HG03103 (cell line): ENCODE results near the gene DLX3.

Source experiments
- ATAC-seq: cut with Tn5 transposase; IDR thresholded peaks from one replicate; pipeline ENCODE4 v1.9.1; 2021; ENCODE audit warnings: low read depth; ENCODE audit not compliant: unreplicated experiment

The DLX3 gene

DNA sequence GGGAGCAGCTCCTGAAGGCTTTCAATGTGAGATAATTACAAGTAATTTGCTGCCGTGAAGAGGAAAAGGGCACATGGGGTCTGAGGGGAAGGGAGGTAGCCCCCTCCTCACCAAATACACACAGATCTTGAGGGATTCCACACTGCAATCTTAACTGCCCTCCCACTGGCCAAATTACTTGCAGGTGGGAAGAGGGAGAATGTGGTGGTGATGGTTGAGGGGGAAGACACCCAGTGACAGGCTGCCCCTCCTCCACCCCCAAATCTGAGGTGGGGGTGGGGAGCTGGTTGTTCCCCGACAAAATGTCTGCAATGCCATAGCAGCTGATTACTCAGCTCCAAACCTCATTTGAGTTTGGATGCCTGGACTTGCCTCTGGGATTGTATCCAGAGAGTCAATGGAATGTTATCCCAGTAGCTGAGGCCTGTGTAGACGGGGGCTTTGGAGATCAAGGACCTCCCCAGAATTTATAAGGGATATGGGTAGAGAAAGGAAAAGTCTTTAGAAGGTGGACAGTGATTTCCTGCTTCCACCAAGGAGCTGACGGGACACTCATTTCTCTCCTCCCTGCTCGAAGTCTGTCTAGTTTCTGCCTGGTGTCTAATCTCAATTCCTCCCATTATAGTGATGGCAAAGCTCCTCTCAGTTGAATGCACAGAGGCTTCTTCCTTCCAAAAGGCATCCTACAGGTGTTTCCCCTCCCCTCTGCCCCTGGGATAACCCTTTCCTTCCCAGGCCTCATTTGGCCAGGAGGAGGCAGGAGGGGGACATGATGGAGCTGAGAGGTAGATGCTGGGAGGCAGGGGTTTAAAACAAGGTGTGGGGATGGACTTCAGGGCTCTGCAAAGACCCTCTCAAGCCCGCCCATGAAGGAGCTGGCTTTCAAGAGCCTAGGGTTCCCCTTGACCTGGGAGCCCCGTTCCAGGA lies 17.3 kb downstream of the DLX3 start:
- no peak for ATAC-seq

DNA sequence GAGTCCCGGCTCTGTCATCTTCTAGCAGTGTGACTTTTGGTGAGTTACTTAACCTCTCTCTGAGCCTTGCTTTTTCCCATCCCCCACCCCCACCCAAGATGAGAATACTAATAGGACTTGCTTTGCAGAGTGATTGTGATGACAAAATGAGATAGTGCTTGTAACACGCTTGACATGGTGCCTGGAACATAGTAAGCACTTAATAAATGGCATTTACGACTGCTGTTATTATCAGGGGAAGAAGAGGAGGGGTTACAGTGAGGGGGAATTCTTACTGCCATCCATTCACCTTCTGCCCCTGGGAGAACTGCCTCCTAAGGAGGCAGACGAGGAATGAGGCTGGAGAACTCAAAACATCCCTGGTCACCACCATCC lies 18.2 kb downstream of the DLX3 start:
- ATAC-seq, result no peak

DNA sequence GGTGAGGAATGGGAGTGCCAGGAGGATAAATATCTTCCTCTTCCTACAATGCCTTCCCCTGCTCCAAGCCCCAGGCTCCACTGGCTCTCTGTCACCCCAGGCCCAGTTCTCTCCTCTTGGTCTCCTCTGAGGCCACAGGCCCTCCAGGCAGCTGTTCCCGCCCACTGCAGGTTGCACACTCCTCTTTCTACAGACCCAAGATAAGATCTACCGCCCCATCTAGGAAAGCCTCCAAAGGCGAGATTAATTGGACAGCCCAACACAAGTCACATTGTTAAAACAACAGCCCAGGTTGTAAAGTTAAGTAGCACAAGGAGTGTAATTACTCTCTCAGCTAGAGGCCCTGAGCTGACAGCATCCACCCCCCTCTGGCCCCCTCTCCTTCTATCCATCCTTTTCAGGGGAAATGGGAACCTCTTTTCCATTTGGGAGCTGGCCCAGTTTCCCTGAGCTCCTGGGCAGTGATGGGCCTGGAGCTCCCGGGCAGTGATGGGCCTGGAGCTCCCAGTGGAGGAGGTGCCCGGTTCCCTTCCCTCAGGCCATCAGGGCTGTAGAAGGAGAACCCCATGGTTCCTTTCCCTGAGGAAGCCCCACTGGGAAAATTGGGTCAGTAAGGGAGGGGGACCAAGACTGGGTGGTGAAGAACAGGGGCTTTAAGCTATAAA lies 18.7 kb downstream of the DLX3 start:
- ATAC-seq, result no peak

DNA sequence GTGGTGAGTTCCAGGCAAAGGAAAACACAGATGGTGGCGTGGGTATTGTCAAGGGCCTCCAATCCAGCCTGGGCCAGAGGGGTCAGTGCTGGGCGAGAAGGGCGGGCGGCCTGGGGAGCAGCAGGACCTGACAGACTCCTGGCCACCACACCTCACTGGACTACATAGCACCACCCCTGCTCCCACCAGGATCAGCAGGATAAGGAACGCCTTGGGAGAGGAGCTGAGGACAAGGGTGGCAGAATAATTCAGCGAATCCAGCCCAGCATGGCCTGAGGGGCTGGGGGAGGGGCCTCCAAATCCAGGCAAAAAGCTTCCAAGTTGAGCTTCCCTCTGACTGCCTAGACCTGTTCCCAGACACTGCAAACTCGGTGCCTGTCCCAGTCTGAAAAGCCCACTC lies 19.5 kb downstream of the DLX3 start:
- no peak for ATAC-seq

DNA sequence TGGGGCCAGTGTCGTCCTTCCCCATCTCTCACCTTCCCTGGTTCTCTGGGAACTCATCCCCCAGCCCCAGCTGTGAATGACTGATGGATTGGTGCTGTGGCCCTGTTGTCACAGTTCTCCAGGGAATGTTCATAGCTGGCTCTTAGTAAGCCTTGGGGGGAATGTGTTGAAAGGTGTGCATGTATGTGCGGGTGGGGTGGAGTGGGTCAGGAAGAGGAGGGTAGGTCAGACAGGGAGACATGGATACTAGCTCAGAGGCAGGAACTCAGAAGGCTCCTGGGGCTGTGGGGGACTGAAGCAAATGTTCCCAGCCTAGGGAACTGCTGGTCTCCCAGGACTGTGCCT lies 21.8 kb downstream of the DLX3 start:
- ATAC-seq, result no peak

DNA sequence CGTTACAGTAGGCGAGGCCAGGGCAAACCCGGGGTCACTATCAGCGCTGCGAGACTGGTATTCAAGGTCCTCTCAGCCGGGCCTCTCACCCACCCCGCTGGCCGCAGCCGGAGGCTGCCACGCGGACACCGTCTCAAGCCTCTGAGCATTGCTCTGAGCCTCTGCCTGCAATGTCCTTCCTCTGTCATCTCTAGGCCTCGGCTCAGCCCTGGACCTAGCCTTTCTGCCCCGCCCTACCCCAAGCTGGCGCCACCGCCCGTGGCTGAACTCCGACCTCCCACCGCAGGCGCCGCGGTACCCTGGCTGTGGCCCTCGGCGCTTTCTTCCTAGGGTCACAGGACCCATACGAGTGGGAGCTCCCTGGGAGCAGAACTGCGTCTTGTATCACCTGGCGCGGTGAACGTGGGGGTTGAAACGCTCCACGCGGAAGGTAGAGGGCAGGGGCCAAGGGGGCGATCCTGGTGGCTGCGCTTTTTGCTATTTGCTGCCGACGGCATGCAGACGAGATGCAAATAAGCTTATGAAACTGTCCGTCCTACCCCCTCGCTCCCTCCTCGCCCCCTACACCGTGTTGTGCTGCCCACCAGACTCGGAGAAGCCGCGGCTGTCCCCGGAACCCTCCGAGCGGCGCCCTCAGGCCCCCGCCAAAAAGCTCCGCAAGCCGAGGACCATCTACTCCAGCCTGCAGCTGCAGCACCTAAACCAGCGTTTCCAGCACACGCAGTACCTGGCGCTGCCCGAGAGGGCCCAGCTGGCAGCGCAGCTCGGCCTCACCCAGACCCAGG lies 22.3 kb downstream of the DLX3 start:
- ATAC-seq, result no peak

DNA sequence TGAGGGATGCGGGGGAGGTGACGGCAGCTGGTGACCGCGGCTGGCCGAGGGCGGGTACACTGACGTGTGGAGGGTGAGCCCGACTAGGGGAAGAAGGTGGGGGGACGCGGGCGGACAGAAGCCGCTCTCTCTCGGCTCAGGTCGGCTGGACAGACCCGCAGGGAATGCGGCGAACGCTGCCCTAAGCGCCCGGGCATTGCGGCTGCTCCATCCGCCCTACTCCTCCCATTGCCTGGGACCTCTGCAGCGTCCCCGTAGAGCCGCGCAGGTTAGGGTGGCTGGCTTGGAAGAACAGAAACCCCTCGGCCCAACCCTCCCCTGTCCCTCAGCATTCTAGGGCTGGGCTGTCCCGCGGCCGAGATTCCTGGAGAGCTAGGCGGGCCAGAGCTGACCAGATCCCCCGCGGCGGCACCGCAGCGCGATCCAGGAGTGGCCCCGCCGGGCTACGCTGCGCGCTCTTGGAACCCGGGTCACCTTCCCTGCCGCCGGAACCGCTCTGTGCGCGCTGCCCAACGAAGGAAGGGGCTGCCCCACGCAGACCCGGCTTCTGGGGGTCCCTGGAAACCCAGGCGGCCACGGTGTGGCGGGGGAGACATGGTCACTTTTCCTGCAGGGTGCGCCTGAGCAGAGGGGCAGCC lies 23.1 kb downstream of the DLX3 start:
- ATAC-seq, result no peak

DNA sequence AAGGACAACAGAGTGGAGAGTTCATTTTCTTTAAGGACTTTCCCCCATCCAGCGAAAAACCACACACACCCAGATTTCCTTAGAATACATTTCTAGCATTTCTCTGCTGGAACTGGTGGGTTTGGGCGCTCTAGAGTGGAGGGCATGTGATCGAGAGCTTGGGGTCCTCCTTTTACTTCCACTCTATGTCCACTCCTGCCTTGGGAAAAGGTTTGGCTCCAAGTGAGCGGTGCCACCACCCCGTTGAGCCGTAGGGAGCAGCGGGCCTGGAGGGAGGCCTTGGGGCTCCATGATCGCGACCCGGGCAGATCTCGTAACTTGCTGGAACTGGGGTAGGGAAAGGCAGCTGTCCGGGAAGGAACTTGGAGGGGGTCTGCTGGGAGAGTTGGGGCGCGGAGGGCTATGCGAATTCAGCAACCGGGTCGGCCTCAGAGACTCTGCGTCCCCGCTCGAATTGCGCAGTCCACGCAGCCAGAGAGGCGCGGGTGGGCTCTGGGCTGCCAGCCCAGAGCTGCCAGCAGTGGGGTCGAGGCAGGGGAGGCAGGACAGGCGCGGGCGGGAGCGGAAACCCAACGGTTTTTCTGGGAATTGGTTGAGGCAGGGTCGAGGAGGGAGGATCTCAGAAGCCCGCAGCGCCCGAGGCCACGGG lies 23.7 kb downstream of the DLX3 start:
- no peak for ATAC-seq

DNA sequence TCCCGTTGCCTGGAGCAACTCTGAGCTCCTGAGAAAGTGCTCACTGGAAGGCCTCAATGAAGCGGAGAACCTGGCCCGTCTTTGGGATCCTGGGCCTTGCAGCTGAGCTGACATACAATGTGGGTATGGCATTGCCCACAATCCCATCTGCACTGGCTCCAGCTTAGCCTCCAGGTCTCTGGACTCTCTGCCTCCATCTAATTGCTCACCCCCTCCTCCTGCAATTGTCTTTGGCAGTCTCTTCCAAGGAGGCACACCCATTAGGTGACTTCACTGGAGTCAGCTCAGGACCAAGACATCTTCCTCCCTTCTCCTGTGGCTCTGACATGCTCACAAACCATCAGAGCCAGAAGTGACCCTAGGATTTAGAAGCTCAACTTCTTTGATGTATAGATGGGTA lies 24.5 kb downstream of the DLX3 start:
- ATAC-seq, result no peak

DNA sequence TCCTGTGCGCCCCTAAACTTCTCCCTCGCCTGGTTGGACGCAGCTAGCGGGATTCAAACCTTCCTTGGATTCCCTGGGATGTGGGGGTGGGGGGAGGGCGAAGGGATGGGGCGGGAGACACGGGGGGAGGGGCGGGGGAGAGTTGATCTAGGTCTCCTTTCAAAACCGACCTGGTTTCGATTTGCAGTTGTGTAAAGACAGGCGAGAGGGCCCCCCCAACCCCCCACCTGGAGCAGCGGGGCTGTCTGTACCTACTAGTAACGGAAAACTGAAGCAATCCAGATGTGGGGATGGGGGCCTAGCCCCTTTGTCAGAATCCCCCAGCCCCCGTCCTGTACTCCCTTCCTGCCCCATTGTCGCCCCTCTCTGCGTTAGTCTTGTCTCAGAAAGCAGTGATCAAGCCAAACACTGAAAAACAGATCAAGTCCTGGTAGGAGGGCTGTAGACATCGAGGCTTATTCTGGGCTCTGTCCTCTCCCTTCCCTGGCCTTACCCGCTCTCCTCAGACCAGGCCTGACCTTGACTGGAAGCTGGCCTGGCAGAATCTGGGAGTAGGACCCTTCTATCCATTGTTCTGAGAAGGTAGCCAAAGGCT lies 25.1 kb downstream of the DLX3 start:
- ATAC-seq, result no peak

DNA sequence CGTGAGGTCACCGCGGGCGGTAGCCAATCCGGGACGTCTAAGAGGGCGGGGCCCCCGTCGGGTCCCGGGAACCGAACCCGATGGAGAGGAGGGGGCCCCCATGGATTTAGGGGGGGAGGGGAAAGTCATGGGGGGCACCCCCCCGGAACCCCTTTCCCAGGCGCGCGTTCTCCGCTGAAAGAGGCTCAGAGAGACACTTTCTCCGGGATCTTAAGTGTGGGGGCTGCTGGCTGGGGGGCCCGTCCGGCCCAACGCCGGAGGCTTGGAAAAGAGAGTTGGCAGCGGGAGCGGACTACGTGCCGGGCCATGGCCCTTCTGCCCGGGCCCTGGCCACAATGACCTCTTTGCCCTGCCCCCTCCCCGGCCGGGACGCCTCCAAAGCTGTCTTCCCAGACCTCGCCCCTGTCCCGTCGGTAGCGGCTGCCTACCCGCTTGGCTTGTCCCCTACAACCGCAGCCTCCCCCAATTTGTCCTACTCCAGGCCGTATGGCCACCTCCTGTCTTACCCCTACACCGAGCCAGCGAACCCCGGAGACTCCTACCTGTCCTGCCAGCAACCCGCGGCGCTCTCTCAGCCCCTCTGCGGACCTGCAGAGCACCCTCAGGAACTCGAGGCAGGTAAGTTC lies 25.8 kb downstream of the DLX3 start, which contains the start of gene DLX4:
DLX4 (plus strand) TSS at position 57 of the 626 bp plus-strand sequence; CDS start at position 336, 279 bp downstream.
- no peak for ATAC-seq

DNA sequence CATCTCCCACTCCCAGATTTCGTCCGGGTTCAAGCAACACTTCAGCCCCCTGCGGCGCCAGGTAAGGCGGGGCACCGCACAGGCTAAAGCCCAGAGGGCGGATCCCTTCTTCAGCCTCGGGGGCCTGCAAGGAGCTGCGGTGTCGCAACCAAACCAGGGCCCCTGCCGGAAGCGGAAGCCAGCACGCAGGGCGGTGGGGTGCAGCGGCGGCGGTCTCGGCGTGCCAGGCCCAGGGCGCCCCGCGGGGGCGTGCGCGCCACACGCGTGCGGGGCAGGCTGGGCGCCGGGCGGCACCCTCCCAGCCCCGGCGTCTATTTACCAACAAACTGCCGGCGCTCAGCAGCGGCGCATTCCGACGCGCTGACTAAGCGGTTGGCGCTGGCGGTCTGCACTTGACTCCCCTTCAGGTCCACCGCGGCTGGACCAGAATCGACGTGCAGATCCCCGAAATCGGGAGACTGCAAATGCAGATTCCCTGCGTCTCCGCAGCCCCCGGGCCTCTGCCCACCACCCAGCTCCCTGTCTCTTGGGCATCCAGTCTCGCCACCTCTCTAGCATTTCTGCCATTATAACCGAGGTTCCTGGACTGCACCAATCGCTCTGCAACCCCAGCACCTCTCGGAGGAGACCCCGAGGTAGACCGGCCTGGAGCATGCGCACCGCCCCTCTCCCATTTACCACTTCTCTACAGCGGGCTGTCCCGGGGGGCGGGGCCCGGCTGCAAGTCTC lies 26.5 kb downstream of the DLX3 start:
- no peak for ATAC-seq

DNA sequence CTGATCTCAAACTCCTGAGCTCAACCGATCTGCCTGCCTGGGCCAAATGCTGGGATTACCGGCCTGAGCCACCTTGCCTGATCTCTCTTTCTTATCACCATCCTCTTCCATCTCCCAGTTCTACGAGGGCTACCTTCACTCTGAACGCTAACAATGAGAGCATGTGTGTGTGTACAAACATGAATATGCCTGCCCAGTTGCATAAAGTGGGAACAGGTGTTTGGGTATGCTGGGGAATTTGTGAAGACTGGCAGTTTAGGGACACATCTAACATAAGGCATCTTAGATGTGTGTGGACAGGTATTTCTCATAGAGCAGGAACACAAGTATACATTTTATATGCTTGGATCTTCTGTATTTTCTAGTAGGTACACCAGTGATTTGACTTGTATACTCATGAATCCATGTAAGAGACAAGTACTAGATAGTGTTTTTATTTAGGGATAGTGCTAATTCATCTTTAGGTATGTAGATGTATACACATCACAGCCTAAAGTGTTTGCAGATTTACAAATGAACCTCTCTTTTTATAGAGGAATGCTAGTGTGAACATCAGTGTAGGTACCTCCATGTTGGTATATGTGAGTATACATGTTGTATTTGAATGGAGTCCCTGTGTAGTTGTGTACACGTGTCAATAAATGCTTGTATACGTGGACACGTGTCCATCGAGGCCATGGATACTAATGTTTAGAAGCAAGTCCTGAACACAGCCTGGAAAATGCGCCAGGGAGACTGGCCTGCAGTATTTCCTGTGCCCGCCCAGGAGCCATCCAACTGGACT lies 27.2 kb downstream of the DLX3 start:
- ATAC-seq, result no peak

DNA sequence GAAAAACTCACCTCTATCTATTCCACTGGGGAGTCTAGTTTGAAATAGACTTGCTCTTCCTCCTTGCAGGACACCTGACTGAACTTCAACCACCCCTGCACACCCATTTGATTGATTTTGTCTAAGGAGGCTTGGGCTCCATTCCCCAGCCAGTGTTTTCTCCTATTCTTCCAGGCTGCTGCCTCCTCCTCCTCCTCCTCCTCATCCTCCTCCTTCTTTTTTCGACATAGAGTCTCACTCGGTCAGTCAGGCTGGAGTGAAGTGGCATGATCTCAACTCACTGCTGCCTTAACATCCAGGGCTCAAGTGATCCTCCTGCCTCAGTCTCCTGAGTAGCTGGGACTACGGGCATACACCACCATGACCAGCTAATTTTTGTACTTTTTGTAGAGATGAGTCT lies 27.8 kb downstream of the DLX3 start:
- ATAC-seq, result no peak

DNA sequence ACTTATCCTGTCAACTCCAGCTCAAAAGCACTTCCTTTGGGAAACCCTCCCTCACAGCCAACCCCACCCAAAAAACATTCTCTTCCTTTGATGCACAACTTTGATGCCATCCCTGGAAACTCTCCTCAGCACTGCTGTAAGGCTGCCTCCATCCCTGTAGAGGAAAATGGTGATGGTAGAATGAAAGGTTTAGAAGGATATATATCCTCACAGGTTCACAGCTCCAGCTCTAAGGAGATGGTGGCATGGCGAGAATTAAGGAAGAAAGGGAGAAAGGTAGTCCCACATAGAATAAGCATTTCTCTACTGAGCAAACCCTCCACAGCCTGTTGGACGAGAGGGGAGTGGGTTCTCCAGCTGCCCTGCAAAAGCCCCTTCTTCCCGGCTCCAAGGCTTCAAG lies 28.3 kb downstream of the DLX3 start:
- ATAC-seq, result no peak

DNA sequence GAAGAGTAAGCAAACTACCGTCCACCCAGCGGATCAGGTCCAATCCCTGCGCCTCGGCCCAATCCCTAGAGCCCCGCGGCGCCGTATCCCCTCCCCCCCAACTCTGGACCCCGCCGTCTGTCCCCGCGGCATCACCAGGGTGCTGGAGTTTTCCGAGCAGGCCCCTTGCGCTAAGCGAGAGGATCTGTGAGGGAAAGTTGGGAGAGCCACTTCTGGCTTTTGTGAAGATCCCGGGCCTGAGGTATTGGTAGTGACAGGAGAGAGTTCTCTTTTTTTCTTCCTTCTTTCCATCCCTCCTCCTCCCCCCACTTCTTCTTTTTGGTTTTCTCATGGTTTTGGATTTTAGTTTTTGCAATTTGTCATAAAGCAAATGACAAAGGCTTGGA lies 29.5 kb downstream of the DLX3 start:
- no peak for ATAC-seq

DNA sequence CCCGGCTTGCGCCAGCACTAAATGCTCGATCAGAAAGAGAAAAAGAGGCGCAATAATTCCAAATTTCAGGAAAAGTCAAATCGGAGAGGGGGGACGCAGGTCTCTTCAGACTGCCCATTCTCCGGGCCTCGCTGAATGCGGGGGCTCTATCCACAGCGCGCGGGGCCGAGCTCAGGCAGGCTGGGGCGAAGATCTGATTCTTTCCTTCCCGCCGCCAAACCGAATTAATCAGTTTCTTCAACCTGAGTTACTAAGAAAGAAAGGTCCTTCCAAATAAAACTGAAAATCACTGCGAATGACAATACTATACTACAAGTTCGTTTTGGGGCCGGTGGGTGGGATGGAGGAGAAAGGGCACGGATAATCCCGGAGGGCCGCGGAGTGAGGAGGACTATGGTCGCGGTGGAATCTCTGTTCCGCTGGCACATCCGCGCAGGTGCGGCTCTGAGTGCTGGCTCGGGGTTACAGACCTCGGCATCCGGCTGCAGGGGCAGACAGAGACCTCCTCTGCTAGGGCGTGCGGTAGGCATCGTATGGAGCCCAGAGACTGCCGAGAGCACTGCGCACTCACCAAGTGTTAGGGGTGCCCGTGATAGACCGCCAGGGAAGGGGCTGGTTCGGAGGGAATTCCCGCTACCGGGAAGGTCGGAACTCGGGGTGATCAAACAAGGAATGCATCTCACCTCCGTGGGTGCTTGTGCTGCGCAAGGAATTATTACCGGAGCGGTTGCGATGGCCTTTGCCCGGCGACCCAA lies 30.1 kb downstream of the DLX3 start:
- no peak for ATAC-seq
